Measurements from ENCODE around the gene EID3. TPM values are rescaled to one million over a fixed set of nuclear protein-coding genes. Genes with fewer than 3 reads are reported as not detected.
A peak's percentile ranks its signal among the peaks of the same experiment; 100 is the strongest.

EID3 gene
- total RNA-seq, 2 donors from 2014 or later: 2.9 to 3.3 TPM

DNA sequence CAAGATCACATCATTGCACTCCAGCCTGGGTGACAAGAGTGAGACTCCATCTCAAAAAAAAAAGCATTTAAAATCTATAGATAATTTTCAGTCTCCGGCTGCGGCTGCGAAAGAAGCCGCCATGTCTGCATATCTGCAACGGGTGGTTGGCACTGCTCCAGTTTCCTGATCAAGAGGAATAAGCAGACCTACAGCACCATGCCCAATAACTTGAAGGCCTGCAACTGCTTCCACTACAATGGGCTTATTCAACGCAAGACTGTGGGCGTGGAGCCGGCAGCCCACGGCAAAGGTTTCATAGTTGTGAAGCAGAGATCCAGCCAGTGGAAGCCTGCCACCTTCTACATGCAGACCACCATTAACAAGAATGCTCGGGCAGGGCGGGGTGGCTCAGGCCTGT lies 30.6 kb upstream of the EID3 start:
- Histone ChIP-seq H3K36me3 (no peaks in the 10 kb centered on the region), H3K4me1 (no peaks in the 10 kb centered on the region), H3K27me3 (no peaks in the 10 kb centered on the region), H3K9me3 (no peaks in the 10 kb centered on the region), H3K4me3 (no peak overlapping the region), H3K27ac (no peak overlapping the region)
- DNase-seq (ENCODE audit: low spot score): no peak
- TF ChIP-seq, protein P1, sequence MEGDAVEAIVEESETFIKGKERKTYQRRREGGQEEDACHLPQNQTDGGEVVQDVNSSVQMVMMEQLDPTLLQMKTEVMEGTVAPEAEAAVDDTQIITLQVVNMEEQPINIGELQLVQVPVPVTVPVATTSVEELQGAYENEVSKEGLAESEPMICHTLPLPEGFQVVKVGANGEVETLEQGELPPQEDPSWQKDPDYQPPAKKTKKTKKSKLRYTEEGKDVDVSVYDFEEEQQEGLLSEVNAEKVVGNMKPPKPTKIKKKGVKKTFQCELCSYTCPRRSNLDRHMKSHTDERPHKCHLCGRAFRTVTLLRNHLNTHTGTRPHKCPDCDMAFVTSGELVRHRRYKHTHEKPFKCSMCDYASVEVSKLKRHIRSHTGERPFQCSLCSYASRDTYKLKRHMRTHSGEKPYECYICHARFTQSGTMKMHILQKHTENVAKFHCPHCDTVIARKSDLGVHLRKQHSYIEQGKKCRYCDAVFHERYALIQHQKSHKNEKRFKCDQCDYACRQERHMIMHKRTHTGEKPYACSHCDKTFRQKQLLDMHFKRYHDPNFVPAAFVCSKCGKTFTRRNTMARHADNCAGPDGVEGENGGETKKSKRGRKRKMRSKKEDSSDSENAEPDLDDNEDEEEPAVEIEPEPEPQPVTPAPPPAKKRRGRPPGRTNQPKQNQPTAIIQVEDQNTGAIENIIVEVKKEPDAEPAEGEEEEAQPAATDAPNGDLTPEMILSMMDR (IDR thresholded peaks at IDR 0.05): no peak

DNA sequence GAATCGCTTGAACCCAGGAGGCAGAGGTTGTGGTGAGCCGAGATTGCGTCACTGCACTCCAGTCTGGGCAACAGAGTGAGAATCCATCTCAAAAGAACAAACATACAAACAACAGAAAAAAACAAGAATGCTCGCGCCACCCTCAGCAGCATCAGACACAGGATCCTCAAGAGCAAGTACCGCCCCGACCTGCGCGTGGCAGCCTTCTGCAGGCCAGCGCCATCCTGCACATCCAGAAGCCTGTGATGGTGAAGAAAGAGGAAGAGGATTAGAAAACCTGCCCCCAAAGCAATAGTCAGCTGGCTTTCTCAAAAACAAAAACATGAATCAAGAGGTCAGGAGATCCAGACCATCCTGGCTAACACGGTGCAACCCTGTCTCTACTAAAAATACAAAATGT lies 30.0 kb upstream of the EID3 start:
- Histone ChIP-seq H3K36me3 (no peaks in the 10 kb centered on the region), H3K27me3 (no peaks in the 10 kb centered on the region), H3K4me3 (no peak overlapping the region), H3K4me1 (no peaks in the 10 kb centered on the region), H3K9me3 (no peaks in the 10 kb centered on the region), H3K27ac (no peak overlapping the region)
- TF ChIP-seq, protein P1 (IDR thresholded peaks at IDR 0.05): no peak
- DNase-seq (ENCODE audit: low spot score): no peak

DNA sequence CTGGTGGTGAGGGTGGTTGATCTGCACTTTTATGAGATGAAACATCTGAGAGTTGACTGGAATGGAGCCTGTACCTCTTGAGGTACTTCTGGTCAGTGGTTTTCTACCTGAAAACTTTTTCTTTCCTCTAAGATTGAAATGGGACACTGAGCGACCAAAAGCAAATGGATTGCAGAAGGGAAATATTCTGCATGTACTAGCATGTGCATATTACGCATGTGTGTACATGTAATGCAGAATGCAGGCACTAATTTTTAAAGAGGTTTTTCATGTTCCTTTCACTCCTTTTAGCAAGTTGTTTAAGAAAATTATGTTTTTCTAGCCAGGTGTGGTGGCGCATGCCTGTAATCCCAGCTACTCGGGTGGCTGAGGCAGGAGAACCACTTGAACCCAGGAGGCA lies 28.7 kb upstream of the EID3 start:
- Histone ChIP-seq H3K27me3 (no peaks in the 10 kb centered on the region), H3K4me3 (no peak overlapping the region), H3K36me3 (no peaks in the 10 kb centered on the region), H3K27ac (no peak overlapping the region), H3K4me1 (no peaks in the 10 kb centered on the region), H3K9me3 (no peaks in the 10 kb centered on the region)
- DNase-seq (ENCODE audit: low spot score): no peak
- TF ChIP-seq, protein P1 (IDR thresholded peaks at IDR 0.05): no peak

DNA sequence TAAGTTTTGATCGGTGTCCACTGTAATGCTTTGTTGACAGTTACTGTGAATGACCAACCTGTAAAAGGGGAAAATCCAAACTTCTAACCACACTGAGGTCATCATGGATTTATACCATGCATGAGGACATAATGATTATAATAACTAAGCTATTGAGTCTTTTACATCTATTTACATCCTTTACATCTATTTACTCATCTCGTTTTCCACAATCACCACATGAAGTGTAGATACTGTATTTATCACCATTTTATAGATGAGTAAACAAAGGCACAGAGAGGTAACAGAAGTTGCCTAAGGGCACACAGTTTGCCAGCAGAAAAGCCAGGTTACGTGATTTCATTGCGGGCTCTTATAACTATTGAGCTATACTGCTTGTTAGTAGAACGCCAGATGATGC lies 27.9 kb upstream of the EID3 start:
- H3K4me1 ChIP-seq: no peaks in the 10 kb centered on the region
- H3K27me3 ChIP-seq: no peaks in the 10 kb centered on the region
- no peaks in the 10 kb centered on the region for H3K36me3 ChIP-seq
- TF ChIP-seq, protein P1 (IDR thresholded peaks at IDR 0.05): no peak
- H3K27ac ChIP-seq: no peak overlapping the region
- DNase-seq (ENCODE audit: low spot score): no peak
- no peaks in the 10 kb centered on the region for H3K9me3 ChIP-seq
- H3K4me3 ChIP-seq: no peak overlapping the region

DNA sequence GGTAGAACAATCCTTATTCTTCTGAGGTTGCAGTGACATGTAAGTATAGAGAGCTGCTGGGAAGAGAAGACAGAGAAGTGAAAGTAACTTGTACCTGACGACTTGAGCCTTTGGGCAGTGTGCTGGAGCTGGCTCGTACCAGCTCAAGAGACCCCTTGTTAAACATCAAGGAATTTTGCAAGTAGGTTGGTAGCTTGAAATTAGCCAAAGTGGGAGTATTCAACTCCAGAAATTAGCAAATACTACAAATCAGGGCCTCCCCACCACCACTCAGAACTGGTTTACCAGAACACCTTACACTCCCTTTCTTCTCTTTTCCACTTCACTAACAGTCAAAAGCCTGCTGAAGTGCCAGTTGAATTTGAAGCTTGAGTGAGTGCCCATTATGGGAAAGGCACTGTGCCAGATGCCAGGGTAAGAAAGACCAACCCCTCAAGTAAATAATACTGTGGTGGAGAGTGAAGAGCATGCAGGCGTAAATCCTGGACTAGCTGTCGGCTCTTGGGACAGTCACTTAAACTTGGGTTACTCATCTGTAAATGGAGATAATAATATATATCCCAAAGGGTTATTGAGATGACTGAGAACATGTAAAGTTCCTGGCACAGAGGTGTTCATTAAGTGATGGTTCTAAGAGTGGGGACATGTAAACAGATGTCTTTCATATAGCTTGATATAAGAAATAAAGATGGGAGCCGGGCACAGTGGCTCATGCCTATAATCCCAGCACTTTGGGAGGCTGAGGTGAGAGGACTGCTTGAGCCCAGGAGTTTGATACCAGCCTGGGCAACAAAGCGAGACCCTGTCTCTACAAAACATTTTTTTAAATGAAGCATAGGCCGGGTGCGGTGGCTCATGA lies 27.0 kb upstream of the EID3 start:
- H3K4me3 ChIP-seq: no peak overlapping the region
- no peaks in the 10 kb centered on the region for H3K9me3 ChIP-seq
- H3K4me1 ChIP-seq: no peaks in the 10 kb centered on the region
- no peaks in the 10 kb centered on the region for H3K36me3 ChIP-seq
- peak overlapping the region in 1 of 2 donors; percentile 16 for H3K27ac ChIP-seq
- TF ChIP-seq, protein P1 (IDR thresholded peaks at IDR 0.05): no peak
- no peaks in the 10 kb centered on the region for H3K27me3 ChIP-seq
- DNase-seq (ENCODE audit: low spot score): no peak

DNA sequence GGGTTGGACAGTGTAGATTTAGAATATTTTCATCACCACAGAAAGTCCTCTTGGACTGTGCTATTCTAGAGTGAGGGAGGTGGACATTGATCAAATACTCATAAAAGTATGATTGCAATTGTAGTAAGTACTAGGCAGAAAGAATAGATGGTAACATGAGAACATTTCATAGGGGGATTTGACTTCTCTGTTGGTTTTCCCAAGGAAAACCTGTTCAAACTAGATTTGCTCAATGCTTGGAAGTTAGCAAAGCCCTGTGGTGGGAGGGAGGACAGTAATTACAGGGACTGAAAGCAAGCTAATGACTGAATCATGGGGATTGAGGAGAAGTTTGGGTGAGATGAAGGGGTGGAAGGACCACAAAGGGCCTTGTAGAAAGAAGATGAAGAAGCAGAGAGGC lies 24.4 kb upstream of the EID3 start:
- TF ChIP-seq, protein P1 (IDR thresholded peaks at IDR 0.05): no peak
- no peak overlapping the region for H3K27ac ChIP-seq
- no peaks in the 10 kb centered on the region for H3K9me3 ChIP-seq
- no peaks in the 10 kb centered on the region for H3K36me3 ChIP-seq
- no peaks in the 10 kb centered on the region for H3K4me1 ChIP-seq
- no peak overlapping the region for H3K4me3 ChIP-seq
- no peaks in the 10 kb centered on the region for H3K27me3 ChIP-seq
- no peak for DNase-seq (ENCODE audit: low spot score)

Data from right atrium auricular region (tissue), 2 donors.